ENCODE results near the gene CDYL2.

CDYL2 gene

DNA sequence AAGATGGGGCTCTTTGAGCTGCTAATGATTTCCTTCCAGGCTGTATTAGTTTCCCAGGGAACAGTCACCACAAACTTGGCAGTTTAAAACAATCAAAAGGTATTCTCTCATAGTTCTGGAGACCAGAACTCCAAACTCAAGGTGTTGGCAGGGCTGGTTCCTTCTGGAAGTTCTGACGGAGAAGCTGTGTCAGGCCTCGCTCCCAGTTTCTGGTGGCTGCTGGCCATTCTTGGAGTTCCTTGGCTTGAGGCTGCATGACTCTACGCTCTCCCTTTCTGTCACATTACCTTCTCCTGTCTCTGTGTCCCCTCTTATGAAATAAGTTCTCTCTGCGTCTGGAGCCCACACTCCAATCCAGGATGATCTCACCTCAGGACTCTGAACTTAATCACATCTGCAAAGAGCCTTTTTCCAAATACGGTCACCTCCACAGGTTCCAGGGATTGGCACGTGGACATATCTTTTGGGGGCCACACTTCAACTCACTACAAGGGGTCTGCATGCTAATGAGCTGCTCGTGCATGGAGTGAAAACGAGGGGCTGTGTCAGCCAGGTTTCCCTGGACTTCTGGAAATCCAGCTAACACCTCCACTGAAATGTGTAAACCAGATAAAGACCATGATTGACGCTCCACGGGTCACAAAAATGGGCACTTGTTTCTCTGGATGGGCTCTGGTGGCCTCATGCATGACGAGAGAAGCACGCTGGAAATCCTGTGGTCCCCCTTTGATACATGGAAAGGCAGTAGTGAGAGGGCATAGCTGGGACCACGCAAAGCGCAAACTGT, 185.3 kb downstream of the CDYL2 start:
- no peak for DNase-seq

DNA sequence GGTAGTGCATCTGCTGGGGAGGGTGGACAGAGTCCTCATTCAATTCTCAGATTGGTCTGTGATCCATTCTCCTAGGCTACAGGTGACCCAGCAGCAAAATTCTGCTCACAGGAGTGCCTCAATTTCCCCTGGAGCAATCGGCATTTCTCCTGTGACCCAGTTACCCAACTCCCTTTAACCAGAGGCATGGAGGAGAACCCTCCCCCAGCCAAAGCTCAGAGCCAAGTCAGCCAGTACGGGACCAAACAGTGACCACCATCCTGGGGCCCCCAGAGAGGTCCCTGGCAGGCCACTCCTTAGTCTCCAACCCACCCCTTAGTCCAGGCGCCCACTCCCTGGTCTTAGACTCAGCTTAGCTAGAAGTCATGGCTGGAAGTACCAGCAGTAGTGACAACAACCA, 188.0 kb downstream of the CDYL2 start:
- no peak for DNase-seq

DNA sequence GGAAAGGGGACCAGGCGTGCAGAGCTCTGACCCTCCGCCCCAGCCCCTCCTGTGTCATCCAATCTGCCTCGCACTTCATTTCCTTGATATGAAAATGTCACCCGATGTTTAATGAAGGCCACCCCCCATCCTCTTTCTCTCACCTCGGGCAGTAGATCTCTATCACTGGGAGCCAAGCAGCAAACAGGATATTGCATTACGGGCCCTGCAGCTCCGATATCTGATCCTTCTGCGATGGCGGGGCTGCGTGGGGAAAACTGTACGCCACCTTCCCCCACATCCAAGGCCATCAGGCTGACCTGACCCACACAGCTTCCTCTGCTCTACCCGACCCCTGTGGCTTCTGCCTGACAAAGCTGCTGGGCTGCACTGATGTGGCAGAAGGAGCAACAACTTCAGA, 188.7 kb downstream of the CDYL2 start:
- no peak for DNase-seq

DNA sequence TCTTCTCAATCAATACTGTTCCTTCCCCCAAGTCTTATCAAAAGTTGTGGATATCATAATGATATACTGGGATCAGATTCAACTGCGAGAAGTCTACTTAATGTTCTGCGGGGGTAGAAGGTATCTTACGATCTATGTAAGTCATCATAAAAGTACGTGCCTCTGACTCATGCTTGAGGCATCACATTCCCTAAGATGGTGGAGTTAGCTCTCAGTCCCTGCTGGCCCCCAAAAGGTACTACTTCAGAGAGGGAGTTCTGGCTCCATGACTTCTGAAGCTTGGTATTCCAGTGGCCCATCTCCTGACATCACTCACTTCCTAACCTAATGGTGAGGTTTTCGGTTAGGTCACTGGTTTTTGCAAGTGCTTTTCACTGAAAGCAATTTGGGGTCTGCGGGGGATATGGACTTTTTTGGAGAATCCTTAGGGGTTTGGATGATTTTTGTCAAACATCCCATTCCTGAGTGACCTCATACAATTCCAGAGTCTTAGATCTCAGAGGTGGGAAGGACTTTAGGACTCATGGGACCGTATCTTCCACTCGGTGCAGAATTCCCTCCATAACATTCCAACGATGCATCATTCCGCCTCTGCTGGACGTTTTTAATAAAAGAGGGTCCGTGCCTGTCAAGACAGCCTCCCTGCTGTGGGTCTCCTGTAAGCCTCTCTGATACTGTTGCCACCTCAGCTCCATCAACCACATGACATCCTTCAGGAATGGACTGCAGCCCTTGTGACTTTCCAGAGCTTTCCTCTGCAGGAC, 189.3 kb downstream of the CDYL2 start:
- no peak for DNase-seq

DNA sequence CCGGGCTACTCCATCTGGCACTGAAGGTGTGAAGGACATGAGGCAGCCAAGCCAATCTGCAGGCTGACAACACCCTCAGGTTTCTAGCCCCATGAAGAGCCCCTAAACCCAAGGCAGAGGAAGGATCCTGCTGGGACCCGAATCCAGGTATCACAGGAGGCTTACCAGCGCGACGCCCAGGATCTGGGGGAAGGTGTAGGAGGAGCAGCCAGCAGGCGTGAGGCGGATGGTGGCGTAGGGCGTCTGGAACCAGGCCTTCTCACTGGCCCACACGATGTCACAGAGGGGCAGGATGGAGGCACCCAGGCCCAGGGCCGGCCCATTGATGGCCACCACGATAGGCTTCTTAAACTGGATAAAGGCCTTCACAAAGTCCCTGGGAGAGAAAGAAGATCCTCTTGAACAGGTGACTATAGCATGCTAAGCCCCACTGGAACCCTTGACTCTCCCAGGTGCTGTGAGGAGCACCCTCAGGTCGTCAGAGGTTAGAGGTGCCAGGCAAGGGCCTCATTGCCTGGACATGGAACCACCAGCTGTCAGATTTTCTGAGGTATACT, 191.9 kb downstream of the CDYL2 start:
- DNase-seq, result no peak

DNA sequence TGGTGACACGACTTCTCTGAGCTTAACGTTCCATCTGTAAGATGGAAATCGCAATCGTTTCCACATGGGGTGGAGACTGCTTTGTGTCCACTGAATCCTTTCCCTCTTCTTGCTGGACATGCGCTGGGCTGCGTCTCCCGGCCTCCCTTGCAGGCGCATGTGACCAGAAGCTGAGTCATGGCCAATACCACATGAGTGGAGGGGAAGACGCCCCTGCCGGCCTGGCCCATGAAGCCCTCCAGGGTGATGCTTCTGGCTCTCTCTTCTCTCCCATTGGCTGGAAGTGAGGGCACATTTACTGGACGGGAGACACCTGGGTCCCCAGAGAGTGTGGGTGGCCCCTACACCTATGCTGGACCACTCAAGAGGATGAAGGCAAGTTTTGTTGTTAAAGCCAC, 192.5 kb downstream of the CDYL2 start:
- no peak for DNase-seq

DNA sequence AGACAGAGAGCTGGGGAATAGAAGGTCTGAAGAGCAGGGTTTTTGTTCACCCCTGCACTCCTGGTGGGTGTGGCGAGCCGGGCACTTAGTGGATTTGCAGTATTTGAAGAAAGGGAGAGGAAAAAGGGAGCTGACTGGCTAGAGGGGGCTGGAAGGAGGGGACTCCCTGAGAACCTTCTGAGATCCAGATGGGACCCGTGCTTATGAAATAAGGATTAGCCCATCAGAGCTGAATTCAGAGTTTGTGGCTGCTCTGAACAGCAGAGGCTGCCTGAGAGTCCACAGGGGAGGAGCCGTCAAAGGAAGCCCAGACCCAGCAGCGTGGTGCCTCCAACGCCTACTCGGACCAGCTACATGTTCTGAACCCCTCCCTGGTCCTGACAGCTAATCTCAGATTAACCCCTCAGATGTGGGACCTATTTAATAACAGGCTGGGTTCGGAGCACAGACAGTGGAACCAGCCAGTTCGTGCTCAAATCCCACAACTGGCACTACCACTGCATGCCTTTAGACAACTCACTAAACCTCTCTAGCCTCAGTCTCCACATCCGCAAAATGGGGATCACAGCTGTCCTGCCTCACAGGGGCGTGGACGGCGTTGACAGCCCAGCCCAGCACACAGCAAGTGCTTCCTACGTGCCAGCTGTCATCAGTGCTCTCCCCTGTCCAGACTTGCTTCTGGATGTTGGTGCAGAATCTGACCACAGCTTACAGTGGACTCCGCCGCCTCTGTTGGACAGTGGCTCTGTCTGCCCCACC, 193.0 kb downstream of the CDYL2 start:
- no peak for DNase-seq

DNA sequence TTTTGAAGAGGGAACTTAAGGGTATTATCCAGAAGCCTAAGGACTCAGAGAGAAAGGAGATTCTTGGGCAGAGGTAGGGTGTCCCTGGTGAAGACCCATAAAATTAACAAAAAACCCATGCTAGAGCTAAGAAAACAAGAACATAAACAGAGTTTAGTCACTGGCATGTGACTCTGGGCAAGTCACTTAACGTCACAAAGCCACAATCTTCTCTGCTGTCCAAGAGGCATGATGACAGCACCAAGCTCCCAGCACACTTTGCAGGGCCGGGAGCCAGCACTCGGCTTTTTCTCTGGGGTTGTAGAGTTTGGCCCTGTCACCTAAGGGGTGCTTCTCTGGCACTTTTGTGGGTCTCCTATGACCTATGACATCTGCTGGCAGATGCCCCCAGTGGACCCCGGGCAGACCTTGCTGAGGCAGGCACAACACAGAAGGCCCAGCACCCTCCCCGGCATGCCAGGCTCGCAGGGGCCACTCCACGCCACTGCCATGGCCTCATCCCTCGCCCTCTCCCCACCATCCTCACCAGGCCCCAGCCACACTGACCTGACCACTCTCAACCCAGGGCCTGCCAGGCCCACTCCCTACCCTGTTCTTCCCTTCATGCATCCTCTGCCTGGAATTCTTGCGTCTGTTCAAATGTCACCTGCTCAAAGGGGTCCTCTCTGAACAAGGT, 193.8 kb downstream of the CDYL2 start:
- no peak for DNase-seq

DNA sequence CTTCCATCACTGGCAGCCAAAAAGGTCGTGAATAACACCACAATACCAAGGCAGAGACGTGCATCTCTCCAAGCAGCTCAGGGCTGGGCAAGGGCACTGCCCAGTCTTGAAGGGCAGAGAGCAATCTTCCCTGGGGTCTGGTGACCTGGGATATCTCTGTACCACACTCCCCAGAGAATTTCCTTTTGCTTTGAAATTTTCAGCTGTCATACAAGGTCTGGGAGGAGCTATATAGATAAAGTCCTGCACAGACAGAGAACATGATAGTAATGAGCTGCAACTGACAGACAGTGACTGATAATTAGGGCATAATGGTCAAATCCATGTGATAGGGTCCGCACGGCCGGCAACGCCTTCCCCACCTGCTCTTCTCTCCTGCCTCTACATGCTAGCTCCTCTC, 195.5 kb downstream of the CDYL2 start:
- no peak for DNase-seq

DNA sequence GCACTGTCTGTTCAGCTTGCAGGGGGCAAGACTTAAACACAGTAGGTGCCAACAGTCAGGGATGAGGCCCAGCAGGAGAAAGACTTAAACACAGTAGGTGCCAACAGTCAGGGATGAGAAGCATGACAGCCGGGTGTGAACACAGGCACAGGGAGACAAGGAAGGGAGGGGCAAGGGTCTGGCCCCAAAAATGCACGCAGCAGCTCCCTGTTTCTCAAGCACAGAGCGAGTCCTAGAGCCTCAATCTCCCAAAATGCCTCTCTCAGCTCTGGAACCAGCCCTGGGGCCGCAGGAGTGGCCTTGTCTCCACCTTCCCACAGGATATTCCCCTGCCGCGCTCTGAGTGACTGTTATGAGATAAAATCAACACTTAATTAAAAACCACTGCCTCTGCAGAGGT, 197.2 kb downstream of the CDYL2 start:
- no peak for DNase-seq

DNA sequence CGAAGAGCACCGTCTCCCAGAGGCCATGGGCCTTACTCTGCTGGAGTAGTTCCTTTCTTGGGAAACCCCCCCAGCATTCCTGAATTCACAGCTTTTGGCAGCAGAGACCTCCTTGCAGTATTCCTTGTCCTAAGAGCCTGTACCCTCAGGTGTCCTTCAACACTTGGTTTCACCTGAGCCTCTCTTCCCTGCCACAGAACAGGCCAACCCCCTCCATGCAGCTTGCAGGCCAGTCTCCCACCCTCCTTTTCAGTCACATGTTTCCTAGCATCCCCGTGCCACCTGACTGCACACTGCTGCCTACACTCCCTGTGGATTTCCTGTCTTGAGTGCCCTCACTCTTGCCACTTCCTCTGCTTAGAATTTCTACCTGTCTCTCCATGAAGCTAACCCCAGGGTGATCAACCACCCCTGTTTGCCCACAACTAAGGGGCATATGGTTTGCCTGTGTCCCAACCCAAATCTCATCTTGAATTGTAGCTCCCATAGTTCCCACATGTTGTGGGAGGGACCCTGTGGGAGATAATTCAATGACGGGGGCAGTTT, 198.1 kb downstream of the CDYL2 start:
- DNase-seq, result no peak

DNA sequence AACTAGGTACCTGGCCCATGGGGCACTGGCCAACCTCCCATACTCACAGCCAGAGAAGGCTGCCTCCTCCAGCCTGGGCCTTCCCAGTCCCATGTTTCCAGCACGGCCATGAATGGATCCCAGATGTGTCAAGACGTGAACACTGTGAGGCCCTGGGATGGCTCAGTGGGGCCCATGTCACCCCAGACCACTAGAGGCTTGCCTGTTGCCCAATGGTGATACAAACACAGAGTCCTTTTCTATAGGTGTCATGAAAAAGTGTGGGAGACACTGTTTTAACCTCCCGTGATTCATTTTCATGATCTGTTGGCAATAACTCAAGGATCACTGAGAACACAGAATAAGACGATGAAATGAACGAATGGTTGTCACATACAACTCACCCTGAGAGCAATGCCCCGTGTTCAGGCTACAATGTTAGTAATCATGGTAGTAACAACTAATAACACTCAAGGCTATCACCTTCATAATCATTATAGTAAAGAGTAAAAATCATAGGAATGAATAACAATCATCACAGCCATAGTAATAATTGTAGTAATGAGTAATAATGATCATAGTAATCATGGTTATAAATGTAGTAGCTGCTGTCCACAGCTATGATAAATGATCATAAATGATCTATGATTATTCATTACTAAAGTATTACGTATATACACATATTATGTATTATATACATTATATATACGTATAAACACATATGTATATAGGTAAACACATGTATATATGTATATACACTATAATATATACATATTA, 199.6 kb downstream of the CDYL2 start:
- no peak for DNase-seq

DNA sequence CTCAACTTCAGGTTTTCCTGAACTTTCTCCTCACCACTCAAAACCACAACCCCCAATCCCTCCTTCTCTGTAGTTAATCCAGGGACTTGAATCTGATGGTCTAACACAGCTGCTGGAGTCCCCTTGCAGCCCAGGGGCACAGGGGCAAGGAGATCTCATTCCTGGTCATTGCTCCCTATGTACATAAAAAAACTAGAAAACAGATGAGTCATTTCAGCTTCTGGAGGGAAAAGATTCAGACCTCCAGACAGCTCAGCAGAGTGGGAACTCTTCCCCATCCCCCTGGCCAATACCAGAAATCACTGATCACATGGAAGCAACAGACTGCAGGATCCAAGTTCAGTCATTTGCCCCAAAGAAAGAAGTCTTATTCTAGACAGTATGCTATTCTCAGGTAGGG, 201.5 kb downstream of the CDYL2 start:
- no peak for DNase-seq

DNA sequence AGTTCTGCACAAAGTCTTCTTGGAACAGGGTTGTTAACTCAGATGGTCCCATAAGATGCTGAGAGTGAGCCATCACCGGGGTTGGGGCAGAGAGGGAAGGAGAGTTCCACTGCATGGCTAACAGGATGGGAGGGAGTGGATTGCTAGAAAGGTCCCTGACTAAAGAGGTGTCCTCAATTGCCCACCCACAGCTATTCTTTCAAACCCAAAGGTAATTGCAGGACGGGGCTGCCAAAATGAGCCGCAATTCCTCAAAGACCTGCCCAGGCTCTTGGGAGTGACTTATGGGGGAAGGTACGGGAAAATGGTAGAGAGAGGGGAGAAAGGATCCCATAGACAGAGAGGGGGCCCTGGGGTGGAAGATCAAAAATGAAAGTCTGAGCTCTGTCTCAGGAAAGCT, 203.2 kb downstream of the CDYL2 start:
- no peak for DNase-seq

DNA sequence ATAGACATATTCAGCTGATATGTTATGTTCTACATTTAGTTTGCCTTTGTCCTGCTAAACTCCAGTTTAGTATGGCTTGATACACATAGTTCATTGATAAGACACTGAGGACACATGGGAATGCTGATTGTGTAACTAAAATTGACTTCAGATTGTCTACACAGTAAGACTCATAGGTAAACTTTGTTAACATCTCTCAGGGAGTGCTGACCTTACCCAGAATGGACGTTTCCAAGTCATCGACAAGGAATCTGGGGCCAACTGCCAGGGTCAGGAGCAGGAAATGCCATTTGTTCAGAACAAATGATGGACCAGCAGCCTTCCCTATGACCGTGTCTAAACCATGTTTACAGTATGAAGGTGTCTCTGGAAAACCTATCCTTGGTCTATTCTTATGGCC, 204.9 kb downstream of the CDYL2 start:
- DNase-seq, result no peak

DNA sequence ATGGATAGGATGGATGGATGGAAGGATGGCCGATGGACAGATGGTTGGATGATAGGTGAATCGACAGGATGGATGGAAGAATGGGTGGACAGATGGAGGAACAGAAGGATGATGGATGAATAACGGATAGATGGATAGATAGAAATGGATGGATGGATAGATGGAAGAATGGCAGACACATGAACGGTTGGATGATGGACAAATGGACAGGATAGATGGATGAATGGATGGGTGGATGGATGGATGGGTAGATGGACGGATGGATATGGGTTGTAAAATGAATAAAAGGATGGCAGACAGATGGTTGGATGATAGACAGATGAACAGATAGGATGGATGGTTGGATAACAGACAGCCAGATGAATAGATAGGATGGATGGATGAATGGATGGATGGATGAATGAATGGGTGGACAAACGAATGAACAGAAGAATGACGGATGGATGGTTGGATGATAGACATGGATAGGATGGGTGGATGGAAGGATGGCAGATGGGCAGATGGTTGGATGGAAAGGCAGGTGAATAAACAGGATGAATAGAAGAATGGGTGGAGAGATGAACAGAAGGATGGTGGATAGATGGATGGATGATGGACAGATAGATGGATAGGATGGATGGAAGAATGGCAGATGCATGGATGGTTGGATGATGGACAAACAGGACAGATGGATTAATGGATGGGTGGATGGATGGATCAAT, 207.7 kb downstream of the CDYL2 start:
- DNase-seq, result no peak

DNA sequence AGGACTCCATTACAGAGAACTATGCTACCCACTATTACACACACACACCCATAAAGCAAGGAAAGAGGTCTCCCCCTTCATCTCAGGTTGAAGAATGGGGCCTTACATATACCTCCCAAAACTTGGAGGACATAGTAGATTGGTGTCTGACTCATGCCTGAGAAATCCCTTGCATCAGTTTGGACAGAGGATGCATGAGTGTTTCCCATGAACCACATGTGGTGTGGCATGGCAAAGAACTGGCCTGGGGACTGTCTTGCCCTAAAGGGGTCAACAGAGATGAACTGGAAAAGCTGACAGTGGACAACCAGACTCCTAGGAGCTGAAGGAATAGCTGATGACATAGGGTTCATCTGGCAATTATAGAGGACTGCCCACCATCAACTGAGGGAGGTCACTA, 209.6 kb downstream of the CDYL2 start:
- DNase-seq, result no peak

DNA sequence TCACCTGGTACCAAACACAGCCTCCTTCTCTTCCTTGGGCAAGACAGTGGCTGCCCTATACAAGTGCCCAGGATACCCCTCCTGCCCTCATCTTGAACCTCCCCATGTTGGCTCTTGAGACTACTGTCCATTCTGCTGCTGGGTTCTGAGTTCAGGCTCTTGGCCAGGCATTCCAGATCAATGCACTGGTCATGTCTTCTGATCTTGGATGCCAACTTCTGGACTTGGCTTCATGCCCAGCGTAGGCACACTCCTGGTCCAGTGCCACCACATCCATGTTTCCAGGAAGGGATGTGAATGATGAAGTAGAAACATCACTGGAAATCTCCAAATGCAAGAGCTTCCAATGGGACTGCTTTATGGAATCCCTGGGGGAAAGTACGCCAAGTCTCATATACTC, 212.1 kb downstream of the CDYL2 start:
- DNase-seq, result no peak

DNA sequence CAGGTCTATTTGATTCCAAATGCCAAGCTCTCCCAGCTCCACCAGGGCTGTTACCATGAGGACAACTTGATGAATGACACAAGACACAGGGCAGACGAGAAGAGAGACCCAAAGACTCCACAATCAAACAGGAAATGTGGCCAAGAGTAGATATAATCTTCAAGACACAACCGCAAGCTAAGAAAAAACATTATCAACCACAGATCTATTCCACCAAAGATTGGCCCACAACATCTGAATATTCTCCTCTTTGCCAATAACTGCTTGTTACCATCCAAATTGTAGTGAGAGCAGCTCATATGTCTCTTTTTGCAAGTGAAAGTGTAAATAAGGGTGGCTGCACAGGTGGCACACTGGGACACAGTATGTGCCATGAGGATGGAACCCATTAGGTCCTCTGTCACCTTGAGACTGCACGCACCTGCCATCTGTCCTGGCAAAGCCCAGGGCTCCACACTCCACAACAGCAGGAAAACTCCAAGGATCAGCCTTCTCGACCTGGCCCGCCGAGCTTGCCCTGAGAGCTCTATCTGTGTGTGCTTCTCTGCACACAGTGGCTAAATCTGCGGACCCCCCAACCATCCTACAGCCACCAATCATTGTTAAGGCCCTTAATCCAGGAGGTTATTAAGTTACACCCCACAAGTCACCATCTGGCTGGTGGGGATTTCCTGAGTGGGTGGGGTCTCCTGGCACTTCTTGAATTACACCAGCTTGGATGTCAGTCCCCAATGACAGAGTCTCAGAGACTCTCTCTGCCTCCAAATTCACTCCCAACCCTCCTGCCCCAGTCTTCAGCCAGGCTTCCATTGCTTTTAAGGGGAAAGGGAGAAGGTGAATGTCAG, 213.1 kb downstream of the CDYL2 start:
- DNase-seq, result no peak

DNA sequence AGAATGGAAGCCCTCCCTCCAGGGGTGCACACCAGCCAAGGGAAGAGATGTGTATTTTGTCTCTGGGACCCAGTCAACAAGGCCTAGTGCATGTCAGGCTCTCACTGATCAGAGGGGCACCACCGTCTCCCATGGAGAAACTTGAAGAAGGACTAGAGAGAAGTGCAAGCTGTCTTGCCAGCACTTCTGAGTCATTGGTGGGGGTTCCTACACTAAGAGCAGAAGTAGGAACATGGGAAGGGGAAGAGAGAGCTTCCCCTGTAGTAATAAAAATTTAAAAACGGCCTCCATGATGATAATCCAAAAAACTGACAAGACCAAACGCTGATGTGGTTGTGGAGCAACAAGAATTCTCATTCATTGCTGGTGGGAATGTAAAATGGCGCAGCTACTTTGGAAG, 217.3 kb downstream of the CDYL2 start:
- DNase-seq, result no peak

Measured in GOT3 (cell line).